ENCODE data around the gene RAB36.

The RAB36 gene

DNA sequence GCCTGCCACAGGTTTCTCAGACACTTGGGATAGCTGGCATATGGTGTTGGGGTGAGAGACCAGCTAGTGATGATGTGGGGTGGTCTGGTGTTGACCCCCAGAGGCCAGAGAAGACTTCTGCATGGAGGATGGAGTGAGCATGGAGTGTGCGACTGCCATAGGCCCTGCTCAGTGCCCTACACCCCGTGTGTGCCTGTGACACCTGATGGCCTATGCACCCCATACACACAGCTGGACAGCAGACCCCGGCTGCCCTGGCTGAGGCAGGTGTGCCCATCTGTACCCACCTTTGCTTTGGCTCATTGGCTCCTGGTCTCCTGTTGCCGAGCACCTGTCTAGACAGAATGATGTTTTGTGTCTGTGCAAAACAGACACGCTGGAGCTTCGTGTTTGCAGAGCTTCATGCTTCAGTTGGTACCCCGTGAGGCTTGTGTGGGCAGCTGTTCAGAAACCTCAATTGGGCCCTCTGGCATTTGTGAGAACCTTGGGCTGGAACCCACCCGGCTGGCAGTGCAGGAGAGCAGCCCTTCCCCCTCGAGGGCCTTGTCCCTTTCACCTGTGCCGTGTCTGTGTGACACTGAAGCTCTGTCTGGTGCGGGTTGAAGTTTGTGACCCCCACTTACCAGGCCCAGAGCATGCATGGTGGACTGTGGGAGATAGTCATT lies 62.6 kb downstream of the RAB36 start:
- Histone ChIP-seq H3K36me3 (peaks cover 3% of the 10 kb centered on the region; the same call in 1 of the 2 replicates), H3K27me3 (no peaks in the 10 kb centered on the region), H3K9me3 (no peaks in the 10 kb centered on the region), H3K4me3 (ENCODE audit: low read depth, low read length) (no peak overlapping the region), H3K4me1 (no peaks in the 10 kb centered on the region)
- DNase-seq, result no peak
- TF ChIP-seq, protein P1, sequence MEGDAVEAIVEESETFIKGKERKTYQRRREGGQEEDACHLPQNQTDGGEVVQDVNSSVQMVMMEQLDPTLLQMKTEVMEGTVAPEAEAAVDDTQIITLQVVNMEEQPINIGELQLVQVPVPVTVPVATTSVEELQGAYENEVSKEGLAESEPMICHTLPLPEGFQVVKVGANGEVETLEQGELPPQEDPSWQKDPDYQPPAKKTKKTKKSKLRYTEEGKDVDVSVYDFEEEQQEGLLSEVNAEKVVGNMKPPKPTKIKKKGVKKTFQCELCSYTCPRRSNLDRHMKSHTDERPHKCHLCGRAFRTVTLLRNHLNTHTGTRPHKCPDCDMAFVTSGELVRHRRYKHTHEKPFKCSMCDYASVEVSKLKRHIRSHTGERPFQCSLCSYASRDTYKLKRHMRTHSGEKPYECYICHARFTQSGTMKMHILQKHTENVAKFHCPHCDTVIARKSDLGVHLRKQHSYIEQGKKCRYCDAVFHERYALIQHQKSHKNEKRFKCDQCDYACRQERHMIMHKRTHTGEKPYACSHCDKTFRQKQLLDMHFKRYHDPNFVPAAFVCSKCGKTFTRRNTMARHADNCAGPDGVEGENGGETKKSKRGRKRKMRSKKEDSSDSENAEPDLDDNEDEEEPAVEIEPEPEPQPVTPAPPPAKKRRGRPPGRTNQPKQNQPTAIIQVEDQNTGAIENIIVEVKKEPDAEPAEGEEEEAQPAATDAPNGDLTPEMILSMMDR (IDR thresholded peaks at IDR 0.05; ENCODE audit: low read depth, low read length), result no peak

- no peak for DNase-seq
- Histone ChIP-seq H3K27me3 (no peaks in the 10 kb centered on the region), H3K4me1 (no peaks in the 10 kb centered on the region), H3K36me3 (peaks cover 3% of the 10 kb centered on the region; the same call in 1 of the 2 replicates), H3K4me3 (ENCODE audit: low read depth, low read length) (no peak overlapping the region), H3K9me3 (no peaks in the 10 kb centered on the region)
- TF ChIP-seq, protein P1 (IDR thresholded peaks at IDR 0.05; ENCODE audit: low read depth, low read length), result no peak
These were observed 65.3 kb downstream of the RAB36 start for GRCh38 chr22:23210428-23211170.

DNA sequence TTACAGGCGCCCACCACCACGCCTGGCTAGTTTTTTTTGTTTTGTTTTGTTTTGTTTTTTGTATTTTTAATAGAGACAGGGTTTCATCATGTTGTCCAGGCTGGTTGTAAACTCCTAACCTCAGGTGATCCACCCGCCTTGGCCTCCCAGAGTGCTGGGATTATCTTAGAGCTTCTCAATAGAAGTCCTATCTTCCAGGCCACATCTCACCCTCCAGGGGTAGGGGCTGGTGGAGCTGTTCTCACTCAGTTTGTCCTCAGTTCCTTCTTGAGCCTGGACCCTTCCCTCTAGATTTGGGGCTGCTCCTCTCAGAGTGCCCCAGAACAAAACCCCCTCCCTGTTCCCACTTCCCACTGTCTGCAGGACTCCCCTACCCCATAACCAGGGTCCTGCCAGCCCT lies 66.3 kb downstream of the RAB36 start:
- TF ChIP-seq, protein P1 (IDR thresholded peaks at IDR 0.05; ENCODE audit: low read depth, low read length), result no peak
- Histone ChIP-seq H3K36me3 (peaks cover 3% of the 10 kb centered on the region; the same call in 1 of the 2 replicates), H3K9me3 (no peaks in the 10 kb centered on the region), H3K4me1 (no peaks in the 10 kb centered on the region), H3K27me3 (no peaks in the 10 kb centered on the region), H3K4me3 (ENCODE audit: low read depth, low read length) (no peak overlapping the region)
- no peak for DNase-seq

DNA sequence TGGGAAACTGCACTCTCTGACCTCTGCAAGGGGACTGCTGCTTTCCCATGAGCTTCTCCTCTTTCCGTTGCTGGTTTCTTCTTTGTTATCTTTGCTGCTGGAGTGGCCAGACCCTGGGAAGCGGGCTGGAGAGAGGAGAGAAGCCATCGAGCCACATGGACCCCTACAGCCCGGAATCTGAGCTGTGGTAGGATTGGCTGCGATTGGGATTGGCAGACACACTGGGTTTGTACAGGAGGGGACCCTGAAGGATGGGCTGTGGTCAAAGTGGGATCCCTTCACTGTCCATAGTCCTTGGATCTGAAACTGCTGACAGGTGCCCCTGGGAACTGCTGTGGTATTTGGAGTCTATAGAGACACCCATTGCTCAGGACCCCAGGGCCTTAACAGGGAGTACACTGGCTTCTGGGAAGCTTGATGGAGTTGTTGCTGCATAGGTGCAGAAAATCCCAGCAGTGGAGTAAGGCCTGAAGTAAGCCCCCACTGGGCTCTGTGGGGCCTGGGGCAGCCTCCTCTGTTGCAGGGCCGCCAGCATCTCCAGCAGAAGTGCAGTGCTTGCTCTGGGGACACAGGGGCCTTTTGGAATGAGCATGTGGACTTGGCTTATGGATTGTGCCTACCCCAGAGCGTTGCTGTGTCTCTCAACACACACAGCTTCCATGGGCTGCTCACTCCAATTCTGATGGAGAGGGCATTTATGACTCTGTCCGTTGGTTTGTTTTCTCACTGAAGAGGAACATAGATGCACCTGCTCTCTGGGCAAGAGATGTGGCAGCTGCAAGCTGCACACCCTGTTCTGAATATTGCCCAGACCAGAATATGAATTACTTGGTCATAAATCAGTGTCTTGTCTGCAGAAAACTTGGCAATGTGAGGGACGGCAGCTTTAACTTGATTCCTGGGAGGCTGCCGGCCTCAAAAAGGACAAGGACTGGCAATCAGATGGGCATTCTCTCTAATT lies 67.1 kb downstream of the RAB36 start:
- Histone ChIP-seq H3K36me3 (no peaks in the 10 kb centered on the region; the same call in 1 of the 2 replicates), H3K9me3 (no peaks in the 10 kb centered on the region), H3K4me3 (ENCODE audit: low read depth, low read length) (no peak overlapping the region), H3K4me1 (no peaks in the 10 kb centered on the region), H3K27me3 (no peaks in the 10 kb centered on the region)
- DNase-seq, result no peak
- TF ChIP-seq, protein P1 (IDR thresholded peaks at IDR 0.05; ENCODE audit: low read depth, low read length), result no peak

DNA sequence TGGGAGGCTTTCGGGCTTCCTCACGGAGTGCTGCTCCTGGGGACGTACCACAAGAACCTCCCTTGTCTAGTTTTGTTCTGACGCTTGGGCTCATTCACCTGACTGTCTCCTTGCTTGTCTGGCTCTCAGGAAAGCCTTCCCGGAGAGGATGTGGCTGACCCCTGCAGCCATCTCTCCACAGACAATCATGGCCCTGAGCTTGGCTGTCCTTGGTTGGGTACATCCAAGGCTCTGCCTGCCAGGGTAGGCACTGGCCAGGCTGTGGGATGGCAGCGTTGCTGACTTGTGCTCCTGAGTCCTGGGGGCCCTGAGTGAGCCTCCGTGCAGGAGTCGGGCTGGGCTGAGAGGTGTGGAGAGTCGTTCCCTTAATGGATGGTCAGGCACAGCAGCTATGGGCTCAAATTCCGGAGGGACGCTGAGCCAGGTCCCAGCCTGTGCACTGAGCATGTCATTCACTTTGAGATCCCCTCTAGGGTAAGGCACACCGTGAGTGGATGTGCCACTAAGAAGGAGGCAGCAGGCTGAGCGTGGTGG lies 67.8 kb downstream of the RAB36 start:
- no peak for DNase-seq
- no peaks in the 10 kb centered on the region for H3K9me3 ChIP-seq
- H3K27me3 ChIP-seq, result no peaks in the 10 kb centered on the region
- no peaks in the 10 kb centered on the region; the same call in 1 of the 2 replicates for H3K36me3 ChIP-seq
- no peak overlapping the region for H3K4me3 ChIP-seq (ENCODE audit: low read depth, low read length)
- TF ChIP-seq, protein P1 (IDR thresholded peaks at IDR 0.05; ENCODE audit: low read depth, low read length), result no peak
- H3K4me1 ChIP-seq, result no peaks in the 10 kb centered on the region
